OCI-LY7 (cell line): Measurements from ENCODE around the gene N4BP2.

ENCODE experiments used
- EZH2phosphoT487 ChIP-seq: fragments of 200-600 bp; sonication (generic); IDR thresholded peaks from 2 replicates; pipeline ENCODE4 v1.6.1; 2018; ENCODE audit warnings: low read depth, borderline replicate concordance, mild to moderate bottlenecking, mixed run types, antibody characterized with exemption, low read length, moderate library complexity, mixed read lengths
- TF ChIP-seq, protein P1 (sequence below): fragments of 200-600 bp; sonication (generic); conservative IDR thresholded peaks from 2 replicates; pipeline ENCODE4 v1.5.1; 2014; ENCODE audit warnings: mild to moderate bottlenecking, antibody characterized with exemption, low read length, moderate library complexity, mixed read lengths

DNA sequence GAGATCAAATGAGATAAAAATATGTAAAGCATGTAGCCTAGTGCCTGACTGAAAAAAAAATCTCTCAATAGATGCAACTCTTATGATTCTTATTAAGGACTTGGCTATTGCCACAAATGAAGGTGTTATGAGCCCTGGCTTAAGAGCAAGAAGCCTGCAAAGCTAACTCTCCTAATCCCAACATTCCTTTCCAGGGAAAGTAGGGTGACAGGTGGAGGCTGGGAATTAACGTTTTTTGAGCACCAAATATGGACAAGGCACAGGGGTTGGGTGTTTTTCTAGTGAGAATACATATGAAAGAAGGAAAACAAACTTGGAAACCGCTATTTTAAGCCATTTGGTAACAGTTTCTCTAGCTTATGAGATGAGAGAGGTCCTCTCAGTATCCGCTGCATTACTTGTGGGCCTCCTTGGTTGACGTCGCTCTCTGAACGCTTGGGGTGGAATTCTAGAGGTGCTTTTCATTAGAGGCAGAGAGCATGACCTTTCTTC, 142.6 kb downstream of the N4BP2 start:
- TF ChIP-seq, protein P1, sequence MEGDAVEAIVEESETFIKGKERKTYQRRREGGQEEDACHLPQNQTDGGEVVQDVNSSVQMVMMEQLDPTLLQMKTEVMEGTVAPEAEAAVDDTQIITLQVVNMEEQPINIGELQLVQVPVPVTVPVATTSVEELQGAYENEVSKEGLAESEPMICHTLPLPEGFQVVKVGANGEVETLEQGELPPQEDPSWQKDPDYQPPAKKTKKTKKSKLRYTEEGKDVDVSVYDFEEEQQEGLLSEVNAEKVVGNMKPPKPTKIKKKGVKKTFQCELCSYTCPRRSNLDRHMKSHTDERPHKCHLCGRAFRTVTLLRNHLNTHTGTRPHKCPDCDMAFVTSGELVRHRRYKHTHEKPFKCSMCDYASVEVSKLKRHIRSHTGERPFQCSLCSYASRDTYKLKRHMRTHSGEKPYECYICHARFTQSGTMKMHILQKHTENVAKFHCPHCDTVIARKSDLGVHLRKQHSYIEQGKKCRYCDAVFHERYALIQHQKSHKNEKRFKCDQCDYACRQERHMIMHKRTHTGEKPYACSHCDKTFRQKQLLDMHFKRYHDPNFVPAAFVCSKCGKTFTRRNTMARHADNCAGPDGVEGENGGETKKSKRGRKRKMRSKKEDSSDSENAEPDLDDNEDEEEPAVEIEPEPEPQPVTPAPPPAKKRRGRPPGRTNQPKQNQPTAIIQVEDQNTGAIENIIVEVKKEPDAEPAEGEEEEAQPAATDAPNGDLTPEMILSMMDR: no peak
- TF ChIP-seq EZH2phosphoT487: no peak
